Fibroblast of skin of right biceps (primary cell): Measurements from ENCODE around the gene MEIOB.

Source experiments
- DNase-seq: peaks from one replicate; pipeline ENCODE4 v3.0.0-alpha.2; 2013

The MEIOB gene

GRCh38 chr16:1874854-1875253 lies 2.9 kb upstream of the MEIOB start:
- no peak for DNase-seq

GRCh38 chr16:1870365-1871082 lies 1.4 kb downstream of the MEIOB start:
- peak; percentile 81 for DNase-seq

GRCh38 chr16:1865902-1866690 lies 5.9 kb downstream of the MEIOB start:
- DNase-seq = no peak

GRCh38 chr16:1863681-1864460 lies 8.1 kb downstream of the MEIOB start:
- DNase-seq = peak; percentile 44

- DNase-seq = no peak
Observed at GRCh38 chr16:1862394-1862793, 9.6 kb downstream of the MEIOB start.

GRCh38 chr16:1861730-1862129 lies 10.2 kb downstream of the MEIOB start:
- DNase-seq = no peak

GRCh38 chr16:1859650-1860049 lies 12.3 kb downstream of the MEIOB start:
- no peak for DNase-seq

GRCh38 chr16:1858189-1858865 lies 13.6 kb downstream of the MEIOB start:
- DNase-seq = peak; percentile 29

GRCh38 chr16:1857433-1858097 lies 14.4 kb downstream of the MEIOB start:
- DNase-seq = no peak

- no peak for DNase-seq
Observed at GRCh38 chr16:1851793-1852192, 20.2 kb downstream of the MEIOB start.

- DNase-seq = no peak
Observed at GRCh38 chr16:1850981-1851380, 21.0 kb downstream of the MEIOB start.

GRCh38 chr16:1846416-1846815 lies 25.5 kb downstream of the MEIOB start:
- DNase-seq = no peak

- no peak for DNase-seq
Observed at GRCh38 chr16:1845985-1846384, 26.0 kb downstream of the MEIOB start.

GRCh38 chr16:1839554-1839953 lies 32.4 kb downstream of the MEIOB start:
- peak; percentile 80 for DNase-seq

GRCh38 chr16:1834096-1834495 lies 37.9 kb downstream of the MEIOB start:
- no peak for DNase-seq

- no peak for DNase-seq
Observed at GRCh38 chr16:1832838-1833454, 39.0 kb downstream of the MEIOB start.

- DNase-seq = no peak
Observed at GRCh38 chr16:1831186-1832075, 40.5 kb downstream of the MEIOB start.

- DNase-seq = no peak
Observed at GRCh38 chr16:1830213-1830612, 41.8 kb downstream of the MEIOB start.

- DNase-seq = no peak
Observed at GRCh38 chr16:1828645-1829410, 43.1 kb downstream of the MEIOB start.
